ENCODE results near the gene SLC16A10.
A peak's percentile ranks its signal among the peaks of the same experiment; 100 is the strongest.
"Not testable (repeated sequence)": the region's sequence is repeated elsewhere in the genome, so short reads cannot be mapped to it uniquely, and the experiment has no call there.

SLC16A10 gene

GRCh38 chr6:111068866-111069234 lies 18.5 kb upstream of the SLC16A10 start:
- no peak for DNase-seq (ENCODE audit: low read depth in 1 of 2, low spot score in 1 of 2)
- TF ChIP-seq JUND (IDR thresholded peaks at IDR 0.05; ENCODE audit: low read depth): no peak
- in situ Hi-C loops (cut with HindIII; ENCODE audit: low pct_unique_long_range_greater_than_20kb, low sequenced_read_pairs): no loop called here

- in situ Hi-C loops (cut with HindIII; ENCODE audit: low pct_unique_long_range_greater_than_20kb, low sequenced_read_pairs): no loop called here
- DNase-seq (ENCODE audit: low read depth in 1 of 2, low spot score in 1 of 2): no peak
- no peak for TF ChIP-seq JUND (IDR thresholded peaks at IDR 0.05; ENCODE audit: low read depth)
Observed at GRCh38 chr6:111069382-111070104, 17.8 kb upstream of the SLC16A10 start.

- TF ChIP-seq JUND (IDR thresholded peaks at IDR 0.05; ENCODE audit: low read depth): no peak
- no peak for DNase-seq (ENCODE audit: low read depth in 1 of 2, low spot score in 1 of 2)
- in situ Hi-C loops (cut with HindIII; ENCODE audit: low pct_unique_long_range_greater_than_20kb, low sequenced_read_pairs): no loop called here
Observed at GRCh38 chr6:111070105-111071005, 16.9 kb upstream of the SLC16A10 start.

DNA sequence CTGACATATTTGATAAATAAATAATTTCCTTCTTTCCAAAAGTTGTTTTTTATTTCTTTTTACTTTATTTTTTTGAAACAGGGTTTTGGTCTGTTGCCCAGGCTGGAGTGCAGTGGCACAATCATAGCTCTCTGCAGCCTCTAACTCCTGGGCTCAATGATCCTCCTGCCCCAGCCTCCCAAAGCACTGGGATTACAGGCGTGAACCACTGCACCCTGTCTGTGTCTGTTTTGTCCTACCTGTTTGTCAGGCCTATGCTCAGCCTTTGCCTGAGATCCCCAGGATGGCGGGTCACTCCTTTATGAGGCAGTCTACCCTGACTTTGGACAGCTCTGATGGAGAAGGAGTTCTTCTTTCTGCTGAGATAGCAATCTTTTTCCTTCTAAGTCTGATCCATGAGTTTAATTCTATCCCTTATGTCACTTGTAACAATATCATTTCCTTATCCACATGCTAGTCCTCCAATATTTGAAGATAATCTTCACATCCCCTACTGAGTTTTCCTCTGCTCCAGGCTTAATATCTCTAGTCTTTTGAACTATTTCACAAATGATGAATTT lies 14.4 kb upstream of the SLC16A10 start:
- DNase-seq (ENCODE audit: low read depth in 1 of 2, low spot score in 1 of 2): no peak
- in situ Hi-C loops (cut with HindIII; ENCODE audit: low pct_unique_long_range_greater_than_20kb, low sequenced_read_pairs): no loop called here
- no peak for TF ChIP-seq JUND (IDR thresholded peaks at IDR 0.05; ENCODE audit: low read depth)

DNA sequence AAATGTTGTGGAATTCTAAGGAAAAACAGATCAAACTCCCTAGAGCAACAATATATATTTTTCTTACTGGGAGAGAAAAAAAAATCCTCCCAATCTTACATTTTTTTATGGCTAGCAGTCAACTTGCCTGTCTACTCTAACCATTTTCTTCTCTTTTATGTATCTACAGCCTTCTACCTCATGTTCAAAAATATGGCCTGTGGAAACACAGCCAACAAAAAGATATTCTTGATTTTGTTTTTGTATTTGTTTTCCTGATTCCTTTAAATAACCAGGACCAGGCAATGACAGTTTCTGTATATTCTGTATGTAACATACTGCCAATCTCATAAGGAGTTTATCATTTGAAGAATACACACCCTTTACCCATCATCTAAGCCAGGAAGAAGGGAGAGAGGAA lies 13.0 kb upstream of the SLC16A10 start:
- TF ChIP-seq JUND (IDR thresholded peaks at IDR 0.05; ENCODE audit: low read depth): no peak
- no peak for DNase-seq (ENCODE audit: low read depth in 1 of 2, low spot score in 1 of 2)
- in situ Hi-C loops (cut with HindIII; ENCODE audit: low pct_unique_long_range_greater_than_20kb, low sequenced_read_pairs): no loop called here

- no peak for DNase-seq (ENCODE audit: low read depth in 1 of 2, low spot score in 1 of 2)
- in situ Hi-C loops (cut with HindIII; ENCODE audit: low pct_unique_long_range_greater_than_20kb, low sequenced_read_pairs): no loop called here
- TF ChIP-seq JUND (IDR thresholded peaks at IDR 0.05; ENCODE audit: low read depth): no peak
Observed at GRCh38 chr6:111076024-111076695, 11.1 kb upstream of the SLC16A10 start.

DNA sequence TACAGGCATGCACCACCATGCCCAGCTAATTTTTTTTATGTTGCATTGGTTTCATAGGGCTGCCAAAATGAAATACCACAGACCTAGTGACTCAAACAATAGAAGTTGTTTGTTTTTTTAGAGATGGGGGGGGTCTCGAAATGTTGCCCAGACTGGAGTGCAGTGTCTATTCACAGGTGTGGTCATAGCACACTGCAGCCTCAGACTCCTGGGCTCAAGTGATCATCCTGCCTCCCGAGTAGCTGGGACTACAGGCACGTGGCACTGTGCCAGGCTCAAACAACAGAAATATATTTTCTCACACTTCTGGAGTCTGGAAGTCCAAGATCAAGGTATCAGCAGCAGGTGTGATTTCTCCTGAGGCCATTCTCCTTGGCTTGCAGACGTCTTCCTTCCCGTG lies 6.6 kb upstream of the SLC16A10 start:
- TF ChIP-seq JUND (IDR thresholded peaks at IDR 0.05; ENCODE audit: low read depth): no peak
- in situ Hi-C loops (cut with HindIII; ENCODE audit: low pct_unique_long_range_greater_than_20kb, low sequenced_read_pairs): no loop called here
- peak in 1 of 2 experiments; percentile 13 for DNase-seq (ENCODE audit: low read depth in 1 of 2, low spot score in 1 of 2)

DNA sequence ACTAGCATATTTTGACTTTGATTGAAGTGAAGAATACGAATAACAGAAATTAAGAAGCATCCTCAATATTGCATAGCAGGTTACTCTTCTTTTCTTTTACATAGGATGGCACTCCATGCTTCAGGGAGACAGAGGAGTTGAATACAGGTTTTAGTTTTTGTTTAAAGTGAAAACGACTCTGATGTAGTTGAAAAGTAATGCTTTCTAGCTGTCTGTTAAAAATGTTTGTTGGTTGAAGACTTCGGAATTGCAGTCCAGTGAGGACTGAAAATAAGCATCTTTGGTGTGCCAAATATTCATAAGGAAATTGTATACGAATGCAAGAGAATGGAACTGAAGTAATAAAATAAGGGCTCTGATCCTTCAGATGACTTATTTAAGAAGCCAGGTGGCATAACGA lies 618 bp upstream of the SLC16A10 start:
- in situ Hi-C loops (cut with HindIII; ENCODE audit: low pct_unique_long_range_greater_than_20kb, low sequenced_read_pairs): no loop called here
- DNase-seq (ENCODE audit: low read depth in 1 of 2, low spot score in 1 of 2): no peak
- TF ChIP-seq JUND (IDR thresholded peaks at IDR 0.05; ENCODE audit: low read depth): no peak

GRCh38 chr6:111087871-111088667 lies 766 bp downstream of the SLC16A10 start:
- in situ Hi-C loops (cut with HindIII; ENCODE audit: low pct_unique_long_range_greater_than_20kb, low sequenced_read_pairs): no loop called here
- DNase-seq (ENCODE audit: low read depth in 1 of 2, low spot score in 1 of 2): no peak
- TF ChIP-seq JUND (IDR thresholded peaks at IDR 0.05; ENCODE audit: low read depth): no peak

- in situ Hi-C loops (cut with HindIII; ENCODE audit: low pct_unique_long_range_greater_than_20kb, low sequenced_read_pairs): no loop called here
- no peak for DNase-seq (ENCODE audit: low read depth in 1 of 2, low spot score in 1 of 2)
- TF ChIP-seq JUND (IDR thresholded peaks at IDR 0.05; ENCODE audit: low read depth): no peak
Observed at GRCh38 chr6:111088668-111089003, 1.3 kb downstream of the SLC16A10 start.

DNA sequence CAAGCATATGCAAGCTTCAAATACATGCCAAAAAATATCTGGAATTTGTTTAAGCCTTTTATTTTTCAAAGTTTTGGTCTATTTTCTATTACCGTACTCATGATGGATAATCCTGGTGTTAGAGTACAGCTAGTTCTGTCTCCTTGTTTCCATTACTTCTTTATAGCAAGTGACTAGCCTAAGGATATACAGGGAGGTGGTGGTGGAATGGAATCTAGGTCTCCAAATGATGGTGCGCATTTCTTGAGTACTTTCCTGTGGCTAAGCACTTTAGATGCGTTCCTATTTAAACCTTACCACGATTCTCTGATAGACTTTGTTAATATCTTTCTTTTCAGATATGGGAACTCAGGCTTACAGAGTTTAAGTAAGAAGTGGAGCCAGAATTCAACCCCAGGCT lies 3.5 kb downstream of the SLC16A10 start:
- TF ChIP-seq JUND (IDR thresholded peaks at IDR 0.05; ENCODE audit: low read depth): no peak
- no peak for DNase-seq (ENCODE audit: low read depth in 1 of 2, low spot score in 1 of 2)
- in situ Hi-C loops (cut with HindIII; ENCODE audit: low pct_unique_long_range_greater_than_20kb, low sequenced_read_pairs): no loop called here

GRCh38 chr6:111091987-111092386 lies 4.7 kb downstream of the SLC16A10 start:
- no peak for DNase-seq (ENCODE audit: low read depth in 1 of 2, low spot score in 1 of 2)
- in situ Hi-C loops (cut with HindIII; ENCODE audit: low pct_unique_long_range_greater_than_20kb, low sequenced_read_pairs): no loop called here
- TF ChIP-seq JUND (IDR thresholded peaks at IDR 0.05; ENCODE audit: low read depth): no peak

DNA sequence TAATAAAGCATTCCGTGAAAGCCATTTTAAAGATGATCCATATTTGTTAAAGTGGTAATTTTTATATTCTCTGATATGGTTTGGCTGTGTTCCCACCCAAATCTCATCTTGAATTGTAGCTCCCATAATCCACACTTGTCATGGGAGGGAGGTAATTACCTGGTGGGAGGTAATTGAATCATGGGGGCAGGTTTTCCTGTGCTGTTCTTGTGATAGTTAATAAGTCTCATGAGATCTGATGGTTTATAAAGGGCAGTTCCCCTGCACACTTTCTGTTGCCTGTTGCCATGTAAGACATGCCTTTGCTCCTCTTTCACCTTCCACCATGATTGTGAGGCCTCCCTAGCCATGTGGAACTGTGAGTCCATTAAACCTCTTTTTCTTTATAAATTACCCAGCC lies 8.2 kb downstream of the SLC16A10 start:
- in situ Hi-C loops (cut with HindIII; ENCODE audit: low pct_unique_long_range_greater_than_20kb, low sequenced_read_pairs): not testable (repeated sequence)

More for the DNA sequence above, 8.2 kb downstream of the SLC16A10 start:
- DNase-seq (ENCODE audit: low read depth in 1 of 2, low spot score in 1 of 2): not testable (repeated sequence)
